ENCODE data around the gene OTX2.

DNA sequence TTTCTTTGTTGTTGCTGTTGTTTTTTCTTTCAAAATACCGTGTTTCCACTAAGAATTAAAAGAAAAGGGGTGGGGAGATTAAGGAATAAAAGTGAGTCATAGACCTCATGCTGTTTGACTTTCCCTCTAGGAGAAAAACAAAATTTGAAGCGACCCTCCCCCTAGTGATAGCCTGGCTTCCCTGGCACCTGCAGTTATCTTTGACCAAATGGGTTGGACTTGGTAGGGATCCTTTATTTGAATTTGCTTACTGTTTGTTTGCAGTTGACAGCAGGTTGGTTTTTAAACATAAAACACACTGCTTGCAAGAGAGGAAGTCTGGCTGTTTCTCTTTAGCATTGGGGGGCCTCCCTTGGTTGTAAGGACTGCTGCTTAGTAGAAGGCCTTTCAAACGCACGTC is 14.0 kb downstream of the OTX2 start:
- TF ChIP-seq CTCF (IDR thresholded peaks at IDR 0.05; ENCODE audit: poor library complexity) (no peak), EZH2 (IDR thresholded peaks at IDR 0.05; ENCODE audit: borderline replicate concordance) (no peak), EZH2phosphoT487 (IDR thresholded peaks at IDR 0.05; ENCODE audit: low read depth, severe bottlenecking, unreplicated experiment) (no peak)

Data from hepatocyte (in vitro differentiated cells).